ENCODE measurements around the gene HOXB2.

GRCh38 chr17:48571024-48571818 is 26.3 kb upstream of the HOXB2 start:
- TF ChIP-seq EZH2phosphoT487 (IDR thresholded peaks at IDR 0.05; ENCODE audit: borderline replicate concordance, low read length): no peak
- TF ChIP-seq, protein P1, sequence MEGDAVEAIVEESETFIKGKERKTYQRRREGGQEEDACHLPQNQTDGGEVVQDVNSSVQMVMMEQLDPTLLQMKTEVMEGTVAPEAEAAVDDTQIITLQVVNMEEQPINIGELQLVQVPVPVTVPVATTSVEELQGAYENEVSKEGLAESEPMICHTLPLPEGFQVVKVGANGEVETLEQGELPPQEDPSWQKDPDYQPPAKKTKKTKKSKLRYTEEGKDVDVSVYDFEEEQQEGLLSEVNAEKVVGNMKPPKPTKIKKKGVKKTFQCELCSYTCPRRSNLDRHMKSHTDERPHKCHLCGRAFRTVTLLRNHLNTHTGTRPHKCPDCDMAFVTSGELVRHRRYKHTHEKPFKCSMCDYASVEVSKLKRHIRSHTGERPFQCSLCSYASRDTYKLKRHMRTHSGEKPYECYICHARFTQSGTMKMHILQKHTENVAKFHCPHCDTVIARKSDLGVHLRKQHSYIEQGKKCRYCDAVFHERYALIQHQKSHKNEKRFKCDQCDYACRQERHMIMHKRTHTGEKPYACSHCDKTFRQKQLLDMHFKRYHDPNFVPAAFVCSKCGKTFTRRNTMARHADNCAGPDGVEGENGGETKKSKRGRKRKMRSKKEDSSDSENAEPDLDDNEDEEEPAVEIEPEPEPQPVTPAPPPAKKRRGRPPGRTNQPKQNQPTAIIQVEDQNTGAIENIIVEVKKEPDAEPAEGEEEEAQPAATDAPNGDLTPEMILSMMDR (IDR thresholded peaks at IDR 0.05; ENCODE audit: low read depth, low read length, poor library complexity, severe bottlenecking): no peak

Measured in DOHH2 (cell line).